Measurements from ENCODE around the gene YY1.
"Not testable (repeated sequence)": the region's sequence is repeated elsewhere in the genome, so short reads cannot be mapped to it uniquely, and the experiment has no call there.

Gene YY1

DNA sequence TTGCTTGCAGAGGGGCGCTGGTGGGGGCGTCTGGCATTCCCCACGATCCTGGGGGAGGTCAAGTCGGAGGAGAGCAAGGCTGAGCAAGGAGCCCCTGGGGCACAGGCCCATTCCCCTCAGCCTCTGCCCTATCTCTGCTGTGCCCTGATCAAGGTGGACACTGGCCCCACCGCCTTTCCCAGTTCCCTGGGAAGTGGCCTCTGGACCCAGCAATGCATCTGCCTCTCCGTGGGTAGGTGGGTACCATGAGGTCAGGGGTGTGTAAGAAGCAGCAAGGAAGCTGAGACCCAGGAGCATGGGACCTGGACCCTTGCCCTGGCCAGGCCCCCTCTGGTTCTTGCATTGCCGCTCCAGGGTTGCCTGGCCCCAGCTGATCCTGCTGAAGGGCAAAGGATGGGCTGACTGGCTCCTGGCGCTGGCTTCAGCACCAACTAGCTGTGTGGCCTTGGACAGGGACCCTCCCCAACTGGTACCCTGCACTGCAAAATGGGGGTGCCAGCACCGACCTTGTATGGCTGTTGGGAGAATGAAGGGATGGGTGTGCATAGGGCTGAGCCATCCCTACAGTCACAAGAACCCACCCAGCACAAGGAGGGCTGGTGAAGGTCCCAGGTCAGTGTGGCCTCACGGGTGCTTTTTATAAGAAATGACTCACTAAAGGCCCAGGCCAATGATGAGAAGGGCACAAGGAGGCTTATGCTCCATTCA is 47.7 kb downstream of the YY1 start:
- Histone ChIP-seq H2AFZ (ENCODE audit: low read length) (no peak overlapping the region), H3K4me1 (ENCODE audit: insufficient read depth, low read length, poor library complexity, severe bottlenecking) (no peaks in the 10 kb centered on the region), H3K27me3 (ENCODE audit: insufficient read depth, low read length, poor library complexity, severe bottlenecking) (no peaks in the 10 kb centered on the region), H3K9me2 (replicated peaks; ENCODE audit: low read depth, low read length) (no peaks in the 10 kb centered on the region), H3K4me2 (ENCODE audit: low read depth, low read length, poor library complexity, severe bottlenecking) (no peak overlapping the region), H3K36me3 (ENCODE audit: insufficient read depth, low read length) (peaks cover 23% of the 10 kb centered on the region; the same call in 1 of the 2 replicates), H4K20me1 (ENCODE audit: insufficient read depth, low read length, poor library complexity, severe bottlenecking) (peaks cover 18% of the 10 kb centered on the region), H3K79me2 (ENCODE audit: insufficient read depth, low read length) (peaks cover 14% of the 10 kb centered on the region; the same call in 1 of the 2 replicates), H3K9me3 (ENCODE audit: insufficient read depth, low read depth, low read length) (no peaks in the 10 kb centered on the region), H3K4me3 (ENCODE audit: low read length, poor library complexity, severe bottlenecking) (no peak overlapping the region), H3F3A (ENCODE audit: low read depth) (no peaks in the 10 kb centered on the region), H3K9ac (ENCODE audit: low read depth, low read length, poor library complexity, severe bottlenecking) (no peak overlapping the region)
- TF ChIP-seq, protein P1, sequence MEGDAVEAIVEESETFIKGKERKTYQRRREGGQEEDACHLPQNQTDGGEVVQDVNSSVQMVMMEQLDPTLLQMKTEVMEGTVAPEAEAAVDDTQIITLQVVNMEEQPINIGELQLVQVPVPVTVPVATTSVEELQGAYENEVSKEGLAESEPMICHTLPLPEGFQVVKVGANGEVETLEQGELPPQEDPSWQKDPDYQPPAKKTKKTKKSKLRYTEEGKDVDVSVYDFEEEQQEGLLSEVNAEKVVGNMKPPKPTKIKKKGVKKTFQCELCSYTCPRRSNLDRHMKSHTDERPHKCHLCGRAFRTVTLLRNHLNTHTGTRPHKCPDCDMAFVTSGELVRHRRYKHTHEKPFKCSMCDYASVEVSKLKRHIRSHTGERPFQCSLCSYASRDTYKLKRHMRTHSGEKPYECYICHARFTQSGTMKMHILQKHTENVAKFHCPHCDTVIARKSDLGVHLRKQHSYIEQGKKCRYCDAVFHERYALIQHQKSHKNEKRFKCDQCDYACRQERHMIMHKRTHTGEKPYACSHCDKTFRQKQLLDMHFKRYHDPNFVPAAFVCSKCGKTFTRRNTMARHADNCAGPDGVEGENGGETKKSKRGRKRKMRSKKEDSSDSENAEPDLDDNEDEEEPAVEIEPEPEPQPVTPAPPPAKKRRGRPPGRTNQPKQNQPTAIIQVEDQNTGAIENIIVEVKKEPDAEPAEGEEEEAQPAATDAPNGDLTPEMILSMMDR (conservative IDR thresholded peaks at IDR 0.05; ENCODE audit: low read length): no peak
- TF ChIP-seq EZH2phosphoT487 (IDR thresholded peaks at IDR 0.05; ENCODE audit: borderline replicate concordance): no peak

GRCh38 chr14:100287202-100287997 is 48.5 kb downstream of the YY1 start:
- H3K9me3 ChIP-seq (ENCODE audit: insufficient read depth, low read depth, low read length): no peaks in the 10 kb centered on the region
- H2AFZ ChIP-seq (ENCODE audit: low read length): no peak overlapping the region
- H3K9me2 ChIP-seq (replicated peaks; ENCODE audit: low read depth, low read length): no peaks in the 10 kb centered on the region
- peaks cover 6% of the 10 kb centered on the region; the same call in 1 of the 2 replicates for H3K79me2 ChIP-seq (ENCODE audit: insufficient read depth, low read length)
- H3K27me3 ChIP-seq (ENCODE audit: insufficient read depth, low read length, poor library complexity, severe bottlenecking): no peaks in the 10 kb centered on the region
- peaks cover 11% of the 10 kb centered on the region for H4K20me1 ChIP-seq (ENCODE audit: insufficient read depth, low read length, poor library complexity, severe bottlenecking)
- H3K4me2 ChIP-seq (ENCODE audit: low read depth, low read length, poor library complexity, severe bottlenecking): no peak overlapping the region
- no peak overlapping the region for H3K4me3 ChIP-seq (ENCODE audit: low read length, poor library complexity, severe bottlenecking)
- H3F3A ChIP-seq (ENCODE audit: low read depth): no peaks in the 10 kb centered on the region
- H3K9ac ChIP-seq (ENCODE audit: low read depth, low read length, poor library complexity, severe bottlenecking): no peak overlapping the region
- H3K4me1 ChIP-seq (ENCODE audit: insufficient read depth, low read length, poor library complexity, severe bottlenecking): no peaks in the 10 kb centered on the region
- H3K36me3 ChIP-seq (ENCODE audit: insufficient read depth, low read length): peaks cover 24% of the 10 kb centered on the region; the same call in 1 of the 2 replicates
- TF ChIP-seq EZH2phosphoT487 (IDR thresholded peaks at IDR 0.05; ENCODE audit: borderline replicate concordance): no peak
- TF ChIP-seq, protein P1 (conservative IDR thresholded peaks at IDR 0.05; ENCODE audit: low read length): no peak

DNA sequence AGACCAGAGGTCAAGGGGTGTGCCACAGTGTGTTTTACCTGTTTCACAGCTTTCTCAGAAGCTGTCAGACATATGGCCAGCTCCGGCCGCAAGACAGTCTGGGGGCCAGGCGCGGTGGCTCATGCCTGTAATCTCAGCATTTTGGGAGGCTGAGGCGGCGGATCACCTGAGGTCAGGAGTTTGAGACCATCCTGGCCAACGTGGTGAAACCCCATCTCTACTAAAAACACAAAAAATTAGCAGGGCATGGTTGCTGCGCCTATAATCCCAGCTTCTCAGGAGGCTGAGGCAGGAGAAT is 49.0 kb downstream of the YY1 start:
- not testable (repeated sequence) for H2AFZ ChIP-seq (ENCODE audit: low read length); H3K4me1 ChIP-seq (ENCODE audit: insufficient read depth, low read length, poor library complexity, severe bottlenecking); H3K9me3 ChIP-seq (ENCODE audit: insufficient read depth, low read depth, low read length); H3F3A ChIP-seq (ENCODE audit: low read depth); H3K4me2 ChIP-seq (ENCODE audit: low read depth, low read length, poor library complexity, severe bottlenecking); H3K9me2 ChIP-seq (replicated peaks; ENCODE audit: low read depth, low read length); H3K27me3 ChIP-seq (ENCODE audit: insufficient read depth, low read length, poor library complexity, severe bottlenecking); H4K20me1 ChIP-seq (ENCODE audit: insufficient read depth, low read length, poor library complexity, severe bottlenecking); H3K9ac ChIP-seq (ENCODE audit: low read depth, low read length, poor library complexity, severe bottlenecking); H3K4me3 ChIP-seq (ENCODE audit: low read length, poor library complexity, severe bottlenecking); H3K79me2 ChIP-seq (ENCODE audit: insufficient read depth, low read length)
- peaks cover 27% of the 10 kb centered on the region; the same call in 1 of the 2 replicates for H3K36me3 ChIP-seq (ENCODE audit: insufficient read depth, low read length)

Data from Loucy (cell line).